ENCODE data around the gene CDC42BPG. TPM values are rescaled to one million over a fixed set of nuclear protein-coding genes. Genes with fewer than 3 reads are reported as not detected.

The CDC42BPG gene
- total RNA-seq, 1 experiment from 2014 or later, result 3.7 TPM

DNA sequence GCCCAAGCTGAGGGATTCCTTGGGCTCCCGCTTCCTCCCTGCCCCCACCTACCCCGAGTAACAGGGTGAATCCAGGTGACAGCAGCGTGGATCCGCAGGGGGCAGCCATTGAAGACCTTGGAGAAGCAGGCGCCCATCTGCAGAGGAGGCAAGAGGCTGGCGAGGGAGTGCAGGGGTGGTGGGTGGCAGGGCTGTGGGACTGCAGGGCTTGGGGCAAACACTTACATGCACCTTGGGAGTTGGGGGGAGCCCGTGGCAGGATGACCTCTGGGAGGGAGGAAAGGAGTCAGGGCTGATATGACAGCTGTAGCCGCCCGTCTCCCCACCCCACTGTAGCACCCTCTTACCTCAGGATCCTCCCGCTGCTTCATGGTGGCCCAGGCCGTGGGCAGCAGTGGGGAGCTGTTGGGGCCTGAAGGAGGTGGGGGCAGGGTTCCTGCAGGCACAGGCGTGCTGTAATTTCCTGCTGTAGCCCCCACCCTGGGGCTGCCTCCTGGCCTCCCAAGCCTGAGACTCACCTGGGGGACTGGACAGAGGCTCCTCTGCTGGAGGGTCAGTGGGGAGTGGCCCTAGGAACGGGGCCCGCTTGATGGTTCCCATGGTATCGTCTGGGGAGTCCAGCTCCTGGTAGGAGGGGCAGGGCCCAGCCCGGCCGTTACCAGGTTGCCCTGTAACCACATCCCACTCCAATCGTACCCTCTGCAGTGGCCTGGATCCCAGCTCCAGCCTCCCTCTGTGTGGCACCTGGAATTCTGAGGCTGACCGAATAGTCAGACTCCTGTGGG lies 47.5 kb downstream of the CDC42BPG start:
- BruUV-seq (replicated peaks), result no TSS peak
- H3K9me3 Mint-ChIP-seq (ENCODE audit: unreplicated experiment), result no peaks in the 10 kb centered on the region
- no peaks in the 10 kb centered on the region for H3K36me3 Mint-ChIP-seq (ENCODE audit: insufficient read depth, unreplicated experiment)
- DNase-seq (ENCODE audit: unreplicated experiment), result no peak
- no peak overlapping the region for H3K27ac Mint-ChIP-seq (ENCODE audit: low read depth, unreplicated experiment)
- no peaks in the 10 kb centered on the region for H3K4me1 Mint-ChIP-seq (ENCODE audit: insufficient read depth, unreplicated experiment)
- H3K4me3 Mint-ChIP-seq (ENCODE audit: unreplicated experiment), result no peak overlapping the region
- TF ChIP-seq, protein P1, sequence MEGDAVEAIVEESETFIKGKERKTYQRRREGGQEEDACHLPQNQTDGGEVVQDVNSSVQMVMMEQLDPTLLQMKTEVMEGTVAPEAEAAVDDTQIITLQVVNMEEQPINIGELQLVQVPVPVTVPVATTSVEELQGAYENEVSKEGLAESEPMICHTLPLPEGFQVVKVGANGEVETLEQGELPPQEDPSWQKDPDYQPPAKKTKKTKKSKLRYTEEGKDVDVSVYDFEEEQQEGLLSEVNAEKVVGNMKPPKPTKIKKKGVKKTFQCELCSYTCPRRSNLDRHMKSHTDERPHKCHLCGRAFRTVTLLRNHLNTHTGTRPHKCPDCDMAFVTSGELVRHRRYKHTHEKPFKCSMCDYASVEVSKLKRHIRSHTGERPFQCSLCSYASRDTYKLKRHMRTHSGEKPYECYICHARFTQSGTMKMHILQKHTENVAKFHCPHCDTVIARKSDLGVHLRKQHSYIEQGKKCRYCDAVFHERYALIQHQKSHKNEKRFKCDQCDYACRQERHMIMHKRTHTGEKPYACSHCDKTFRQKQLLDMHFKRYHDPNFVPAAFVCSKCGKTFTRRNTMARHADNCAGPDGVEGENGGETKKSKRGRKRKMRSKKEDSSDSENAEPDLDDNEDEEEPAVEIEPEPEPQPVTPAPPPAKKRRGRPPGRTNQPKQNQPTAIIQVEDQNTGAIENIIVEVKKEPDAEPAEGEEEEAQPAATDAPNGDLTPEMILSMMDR (IDR thresholded peaks at IDR 0.05; ENCODE audit: unreplicated experiment), result no peak
- POLR2A ChIA-PET, result no interaction called here
- intact Hi-C loops (cut with micrococcal nuclease), result no loop called here
- no peaks in the 10 kb centered on the region for H3K27me3 Mint-ChIP-seq (ENCODE audit: insufficient read depth, unreplicated experiment)
- CTCF ChIA-PET, result no interaction called here

DNA sequence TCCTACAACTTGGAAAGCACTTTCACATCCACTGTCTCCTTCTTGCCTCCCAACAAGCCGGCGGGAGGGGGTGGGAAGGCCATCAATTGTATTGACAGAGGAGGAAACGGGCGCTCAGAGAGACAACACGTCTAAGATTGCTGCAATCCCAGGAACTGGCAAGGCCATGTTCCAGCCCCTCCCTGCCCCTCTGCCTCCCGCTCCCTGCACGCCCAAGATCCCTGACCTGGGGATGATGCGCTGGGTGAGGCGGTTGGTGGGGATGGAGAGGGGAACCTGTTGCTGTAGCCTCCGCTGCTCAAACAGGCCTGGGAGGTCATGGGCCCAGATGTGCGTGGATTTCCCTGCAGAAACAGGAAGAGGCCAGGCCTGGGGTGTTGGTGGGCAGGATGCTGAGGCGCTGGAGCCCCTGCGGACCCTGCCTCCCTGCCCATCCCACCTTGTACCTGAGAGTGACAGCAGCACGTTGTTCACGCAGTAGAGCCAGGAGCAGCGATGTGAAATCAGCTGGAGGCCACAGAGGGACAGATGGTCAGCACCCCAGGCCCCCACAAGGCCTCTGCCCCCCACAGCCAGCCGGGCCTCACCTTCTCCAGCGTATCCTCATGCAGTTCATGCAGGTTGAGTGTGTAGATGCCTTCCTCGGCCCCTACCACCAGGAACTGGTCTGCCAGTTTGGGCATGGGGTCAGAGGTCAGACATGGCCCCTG lies 48.3 kb downstream of the CDC42BPG start:
- no peaks in the 10 kb centered on the region for H3K4me1 Mint-ChIP-seq (ENCODE audit: insufficient read depth, unreplicated experiment)
- no TSS peak for BruUV-seq (replicated peaks)
- DNase-seq (ENCODE audit: unreplicated experiment), result no peak
- TF ChIP-seq, protein P1 (IDR thresholded peaks at IDR 0.05; ENCODE audit: unreplicated experiment), result no peak
- no peak overlapping the region for H3K27ac Mint-ChIP-seq (ENCODE audit: low read depth, unreplicated experiment)
- no peaks in the 10 kb centered on the region for H3K27me3 Mint-ChIP-seq (ENCODE audit: insufficient read depth, unreplicated experiment)
- POLR2A ChIA-PET, result no interaction called here
- intact Hi-C loops (cut with micrococcal nuclease), result no loop called here
- H3K4me3 Mint-ChIP-seq (ENCODE audit: unreplicated experiment), result no peak overlapping the region
- H3K9me3 Mint-ChIP-seq (ENCODE audit: unreplicated experiment), result no peaks in the 10 kb centered on the region
- CTCF ChIA-PET, result interaction anchor here (0.5 kb wide), 1 partner anchor 12 kb away, joined by 3 read pairs; no protein-coding TSS in a partner anchor
- H3K36me3 Mint-ChIP-seq (ENCODE audit: insufficient read depth, unreplicated experiment), result no peaks in the 10 kb centered on the region

DNA sequence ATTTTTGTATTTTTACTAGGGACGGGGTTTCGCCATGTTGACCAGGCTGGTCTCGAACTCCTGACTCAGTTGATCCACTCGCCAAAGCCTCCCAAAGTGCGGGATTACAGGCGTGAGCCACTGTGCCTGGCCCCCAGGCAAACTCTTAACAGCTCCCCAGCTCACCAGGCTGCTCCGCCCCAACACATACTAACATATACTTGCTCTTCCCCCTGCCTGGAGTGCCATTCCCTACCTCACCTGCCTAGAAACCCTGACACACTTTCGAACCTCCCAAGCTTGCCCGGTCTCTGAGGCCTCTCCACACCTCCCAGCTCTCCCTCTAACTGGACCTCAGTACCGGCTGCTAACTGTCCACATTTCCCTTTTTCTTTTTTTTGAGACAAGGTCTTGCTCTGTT lies 49.9 kb downstream of the CDC42BPG start:
- ChIA-PET CTCF (interaction anchor here (0.6 to 1.1 kb wide), 3 partner anchors 9 to 478 kb away, joined by 3 read pairs; partner anchors contain the start of gene CDC42BPG), POLR2A (interaction anchor here (0.9 kb wide), 1 partner anchor 9 kb away, joined by 3 read pairs; the partner anchor contains the start of gene MAP4K2)
- Mint-ChIP-seq H3K4me3 (ENCODE audit: unreplicated experiment) (no peak overlapping the region), H3K36me3 (ENCODE audit: insufficient read depth, unreplicated experiment) (no peaks in the 10 kb centered on the region), H3K27ac (ENCODE audit: low read depth, unreplicated experiment) (peak overlapping the region; percentile 43), H3K4me1 (ENCODE audit: insufficient read depth, unreplicated experiment) (no peaks in the 10 kb centered on the region), H3K27me3 (ENCODE audit: insufficient read depth, unreplicated experiment) (no peaks in the 10 kb centered on the region), H3K9me3 (ENCODE audit: unreplicated experiment) (no peaks in the 10 kb centered on the region)
- TF ChIP-seq, protein P1 (IDR thresholded peaks at IDR 0.05; ENCODE audit: unreplicated experiment), result no peak
- intact Hi-C loops (cut with micrococcal nuclease), result no loop called here
- DNase-seq (ENCODE audit: unreplicated experiment), result no peak
- no TSS peak for BruUV-seq (replicated peaks)

All from MCF 10A (cell line).